NCI-H226 (cell line): ENCODE results near the gene RAB30.
A peak's percentile ranks its signal among the peaks of the same experiment; 100 is the strongest.

ENCODE experiments used
- DNase-seq: peaks from one replicate; pipeline ENCODE4 v3.0.0-alpha.2; 2015

The RAB30 gene

DNA sequence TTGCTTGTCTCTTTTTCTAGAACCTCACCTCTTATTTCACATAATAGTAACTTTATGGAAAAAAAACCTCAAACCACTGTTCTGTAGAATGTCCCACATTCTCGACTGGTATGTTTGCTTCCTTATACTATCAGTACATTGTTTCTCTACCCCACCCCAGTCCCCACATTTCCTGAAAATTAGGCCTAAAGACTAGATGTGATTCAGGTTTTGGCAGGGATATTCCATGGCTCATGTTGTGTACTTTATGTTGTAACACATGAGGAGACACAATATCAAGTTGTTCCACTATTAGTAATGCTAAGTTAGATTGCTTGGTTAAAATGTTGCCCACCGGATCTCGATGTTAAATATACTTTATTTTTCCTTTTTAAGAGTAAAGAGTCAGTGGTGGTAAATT, 135.4 kb downstream of the RAB30 start:
- peak; percentile 2 for DNase-seq

DNA sequence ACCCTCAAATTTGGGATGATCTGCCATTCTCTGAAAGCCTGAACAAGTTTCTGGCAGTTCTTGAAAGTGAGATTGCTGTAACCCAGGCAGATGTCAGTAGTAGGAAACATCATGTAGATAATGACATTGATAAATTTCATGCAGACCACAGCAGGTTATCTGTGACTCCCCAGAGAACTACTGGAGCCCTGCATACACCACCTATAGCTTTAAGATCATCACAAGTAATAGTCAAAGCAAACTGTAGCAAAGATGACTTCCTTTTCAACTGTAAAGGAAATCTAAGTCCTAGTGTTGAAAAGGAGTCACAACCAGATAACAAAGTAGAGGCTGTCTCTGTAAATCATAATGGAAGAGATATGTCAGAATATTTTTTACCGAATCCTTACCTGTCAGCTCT, 139.1 kb downstream of the RAB30 start:
- no peak for DNase-seq

DNA sequence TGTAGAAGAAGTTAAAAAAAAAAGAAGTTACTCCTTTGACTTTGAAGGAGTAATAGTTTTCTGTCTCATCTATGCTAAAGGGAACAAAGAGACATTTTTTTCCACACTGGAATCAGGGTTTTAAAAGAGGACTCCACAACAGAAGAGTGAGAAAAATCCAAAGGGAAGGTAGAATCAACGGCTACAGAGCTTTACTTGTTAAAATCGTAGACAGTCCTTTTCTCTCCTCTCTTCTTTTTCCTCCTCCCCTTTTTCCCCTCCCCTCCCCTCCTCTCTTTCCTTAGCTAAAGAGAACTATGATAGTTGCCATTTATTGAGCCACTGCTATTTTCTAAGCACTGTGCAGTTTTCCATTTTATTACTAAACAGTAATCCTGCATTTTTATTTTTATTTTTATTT, 141.0 kb downstream of the RAB30 start:
- DNase-seq, result no peak

DNA sequence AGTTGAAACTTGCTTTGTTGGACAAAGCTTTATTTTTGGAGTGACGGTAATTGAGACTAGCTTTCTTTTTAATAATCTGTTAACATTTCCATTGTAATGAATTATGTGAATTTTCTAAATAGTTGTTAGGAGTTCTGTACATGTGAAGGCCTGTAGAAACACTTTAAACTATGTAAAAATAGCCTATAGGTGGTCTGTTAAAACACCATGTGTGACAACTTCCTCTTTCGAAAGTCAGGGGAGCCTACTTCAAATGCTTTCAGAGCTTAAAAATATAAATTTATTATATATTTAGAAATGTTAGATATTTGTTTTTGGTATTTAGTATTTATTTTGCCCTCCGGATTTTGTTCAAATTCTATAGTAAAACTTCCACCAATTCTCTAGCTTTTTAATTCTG, 141.5 kb downstream of the RAB30 start:
- DNase-seq, result no peak

DNA sequence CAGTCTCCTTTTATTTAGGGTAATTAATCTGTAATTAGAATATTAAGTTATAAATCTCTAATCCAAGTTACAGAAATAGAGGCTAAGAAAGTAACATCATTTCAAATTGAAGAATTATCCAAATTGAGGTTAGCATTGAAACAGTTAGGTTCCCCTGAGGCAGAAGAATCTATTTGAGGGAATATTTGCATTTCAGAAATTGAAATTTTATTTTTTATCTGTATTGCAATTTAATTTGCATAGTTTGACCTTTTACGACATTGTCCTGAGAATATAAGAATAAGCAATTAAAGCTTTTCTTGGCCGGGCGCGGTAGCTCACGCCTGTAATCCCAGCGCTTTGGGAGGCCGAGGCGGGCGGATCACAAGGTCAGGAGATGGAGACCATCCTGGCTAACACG, 142.6 kb downstream of the RAB30 start:
- DNase-seq, result no peak

DNA sequence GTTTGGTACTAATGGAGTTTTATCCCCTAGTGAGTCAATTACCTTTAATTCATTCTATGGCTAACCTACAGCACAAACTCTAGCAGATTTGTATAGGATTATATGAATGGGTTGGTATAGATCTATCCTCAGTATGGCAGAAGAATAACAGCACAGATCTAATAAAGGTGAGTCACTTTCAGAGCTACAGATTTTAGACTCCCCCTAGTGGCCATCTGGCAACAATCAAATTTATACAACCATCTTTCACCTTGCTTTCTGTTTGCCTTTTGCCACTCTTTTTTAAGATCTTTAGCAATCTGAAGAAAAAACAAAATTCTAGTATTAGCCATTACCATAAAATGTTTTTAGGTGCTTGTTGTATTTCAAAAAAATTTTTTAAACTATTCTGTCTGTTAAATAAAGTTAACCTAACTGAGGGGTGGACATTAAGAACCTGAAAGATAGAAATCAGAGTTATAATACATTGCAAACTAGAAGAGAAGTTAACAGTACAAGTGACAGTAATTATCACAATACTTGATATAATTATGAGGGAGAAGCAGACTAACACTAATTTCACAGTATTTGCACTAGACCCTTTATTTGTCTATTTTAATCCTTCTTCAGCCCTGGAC, 144.3 kb downstream of the RAB30 start:
- no peak for DNase-seq

DNA sequence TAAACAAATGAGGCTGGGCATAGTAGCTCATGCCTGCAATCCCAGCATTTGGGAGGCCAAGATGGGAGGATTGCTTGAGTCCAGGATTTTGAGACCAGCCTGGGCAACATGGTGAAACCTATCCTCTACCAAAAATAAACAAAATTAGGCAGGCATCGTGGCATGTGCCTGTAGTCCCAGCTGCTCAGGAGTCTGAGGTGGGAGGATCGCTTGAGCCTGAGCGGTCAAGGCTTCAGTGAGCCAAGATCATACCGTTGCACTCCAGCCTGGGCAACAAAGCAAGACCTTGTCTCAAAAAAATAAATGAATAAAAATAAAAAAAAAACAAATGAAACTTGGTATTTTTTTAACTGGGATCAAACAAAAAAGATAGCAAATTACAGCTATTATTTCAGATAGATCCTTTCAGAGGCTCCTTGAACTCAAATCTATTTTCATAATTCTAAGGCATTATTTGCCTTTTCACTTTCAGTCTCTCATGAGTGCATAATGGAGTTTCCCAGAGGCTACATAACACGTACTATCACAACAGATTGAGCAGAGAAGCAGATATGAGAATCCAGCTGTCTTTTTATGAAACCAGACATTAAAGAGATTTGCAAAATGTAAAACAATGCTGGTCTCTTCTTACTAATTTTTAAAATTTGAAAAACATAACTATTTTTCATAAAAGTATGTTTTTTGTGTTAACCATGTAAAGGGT, 147.0 kb downstream of the RAB30 start:
- no peak for DNase-seq
